ENCODE results near the gene JAKMIP1.

- TF ChIP-seq CTCF (IDR thresholded peaks at IDR 0.05; ENCODE audit: low read depth, low read length, poor library complexity, severe bottlenecking) (no peak), EZH2phosphoT487 (IDR thresholded peaks at IDR 0.05; ENCODE audit: borderline replicate concordance, low read length) (no peak)
Measured at GRCh38 chr4:6058531-6059374, 141.6 kb downstream of the JAKMIP1 start.
